GM12891 (cell line): ENCODE data around the gene TMEM11.

Experiments used
- POLR2A ChIP-seq: IDR thresholded peaks from 2 replicates; pipeline ENCODE4 v1.6.1; 2011; ENCODE audit warnings: low read depth, low read length, control low read depth
- TAF1 ChIP-seq: IDR thresholded peaks from 2 replicates; pipeline ENCODE4 v1.6.1; 2011; ENCODE audit warnings: low read depth, low read length, control low read depth

GRCh38 chr17:21202512-21202911, 11.4 kb downstream of the TMEM11 start:
- no peak for TF ChIP-seq TAF1
- no peak for TF ChIP-seq POLR2A
